GM23338 (cell line): ENCODE measurements around the gene PRKD1. TPM values are rescaled to one million over a fixed set of nuclear protein-coding genes. Genes with fewer than 3 reads are reported as not detected.

Experiments used
- ATAC-seq: fragments of 200-7000 bp; cut with Tn5 transposase; 3 replicates; pipeline ENCODE4 v1.9.1; 2020
- DNase-seq: peaks from one replicate; pipeline ENCODE4 v3.0.0-alpha.2; 2015; ENCODE audit warnings: low spot score
- H2AFZ ChIP-seq: fragments of 200-600 bp; sonication (generic); 2 replicates; pipeline ENCODE4 v1.8.0; 2016; ENCODE audit warnings: antibody characterized with exemption, mild to moderate bottlenecking, moderate library complexity
- H3F3A ChIP-seq: fragments of 200-600 bp; sonication (generic); replicated peaks from 2 replicates; pipeline ENCODE4 v1.8.0; 2017; ENCODE audit warnings: antibody characterized with exemption, mixed run types, low read depth
- H3K27ac ChIP-seq: fragments of 200-600 bp; sonication (generic); 2 replicates; pipeline ENCODE4 v1.6.1; 2016; ENCODE audit warnings: low read depth
- H3K27me3 ChIP-seq: fragments of 200-600 bp; sonication (generic); 2 replicates; pipeline ENCODE4 v1.8.0; 2016; ENCODE audit warnings: mild to moderate bottlenecking, mixed run types, moderate library complexity; ENCODE audit not compliant: insufficient read depth
- H3K36me3 ChIP-seq: fragments of 200-600 bp; sonication (generic); 2 replicates; pipeline ENCODE4 v1.8.0; 2016; ENCODE audit warnings: mild to moderate bottlenecking; ENCODE audit not compliant: insufficient read depth
- H3K4me1 ChIP-seq: fragments of 200-600 bp; sonication (generic); 2 replicates; pipeline ENCODE4 v1.8.0; 2016; ENCODE audit warnings: mild to moderate bottlenecking, moderate library complexity; ENCODE audit not compliant: insufficient read depth
- H3K4me2 ChIP-seq: fragments of 200-600 bp; sonication (generic); 2 replicates; pipeline ENCODE4 v1.7.1; 2017; ENCODE audit warnings: mixed run types
- H3K4me3 ChIP-seq: fragments of 200-600 bp; sonication (generic); 2 replicates; pipeline ENCODE4 v1.6.1; 2016; ENCODE audit warnings: mixed run types
- H3K79me2 ChIP-seq: fragments of 200-600 bp; sonication (generic); replicated peaks from 2 replicates; pipeline ENCODE4 v1.8.0; 2017; ENCODE audit warnings: mild to moderate bottlenecking; ENCODE audit not compliant: insufficient read depth
- H3K9me2 ChIP-seq: fragments of 200-600 bp; sonication (generic); 2 replicates; pipeline ENCODE4 v1.8.0; 2017; ENCODE audit not compliant: insufficient read depth
- H4K20me1 ChIP-seq: fragments of 200-600 bp; sonication (generic); replicated peaks from 2 replicates; pipeline ENCODE4 v1.8.0; 2017; ENCODE audit warnings: mild to moderate bottlenecking; ENCODE audit not compliant: insufficient read depth
- H3K27ac Mint-ChIP-seq: 2 replicates; pipeline ENCODE4 v1.8.0; 2020; ENCODE audit warnings: inconsistent platforms, mild to moderate bottlenecking, moderate library complexity, mixed read lengths
- H3K27me3 Mint-ChIP-seq: 3 replicates; pipeline ENCODE4 v1.8.0; 2022; ENCODE audit warnings: low read depth, mild to moderate bottlenecking, moderate library complexity, mixed read lengths, inconsistent platforms; ENCODE audit not compliant: insufficient read depth, poor library complexity
- H3K36me3 Mint-ChIP-seq: 3 replicates; pipeline ENCODE4 v1.8.0; 2021; ENCODE audit warnings: low read depth, mild to moderate bottlenecking, inconsistent platforms, moderate library complexity, mixed read lengths
- H3K4me1 Mint-ChIP-seq: 3 replicates; pipeline ENCODE4 v1.8.0; 2020; ENCODE audit warnings: mild to moderate bottlenecking, inconsistent platforms, mixed read lengths
- H3K4me3 Mint-ChIP-seq: 3 replicates; pipeline ENCODE4 v1.8.0; 2021; ENCODE audit warnings: moderate library complexity, mild to moderate bottlenecking, inconsistent platforms, mixed read lengths
- H3K9me3 Mint-ChIP-seq: 3 replicates; pipeline ENCODE4 v1.8.0; 2020; ENCODE audit warnings: moderate library complexity, mild to moderate bottlenecking, inconsistent platforms, mixed read lengths
- CREB1 ChIP-seq: fragments of 250-450 bp; sonication (Bioruptor Pico); IDR thresholded peaks from 2 replicates; pipeline ENCODE4 v1.5.0; 2020; ENCODE audit warnings: low read depth, mild to moderate bottlenecking, moderate library complexity
- EZH2 ChIP-seq: fragments of 200-600 bp; sonication (generic); IDR thresholded peaks from one replicate; pipeline ENCODE4 v1.8.0; 2017; ENCODE audit warnings: antibody characterized with exemption, mild to moderate bottlenecking, low read depth; ENCODE audit not compliant: unreplicated experiment
- EZH2phosphoT487 ChIP-seq: fragments of 200-600 bp; sonication (generic); IDR thresholded peaks from one replicate; pipeline ENCODE4 v1.8.1; 2018; ENCODE audit warnings: antibody characterized with exemption; ENCODE audit not compliant: unreplicated experiment
- JUNB ChIP-seq: IDR thresholded peaks from one replicate; pipeline ENCODE4 v1.6.1; 2016; ENCODE audit warnings: antibody characterized with exemption; ENCODE audit not compliant: unreplicated experiment
- NANOG ChIP-seq: IDR thresholded peaks from 2 replicates; pipeline ENCODE4 v1.6.1; 2016; ENCODE audit warnings: antibody characterized with exemption, borderline replicate concordance
- POLR2AphosphoS5 ChIP-seq: IDR thresholded peaks from 2 replicates; pipeline ENCODE4 v1.6.1; 2016; ENCODE audit warnings: antibody characterized with exemption, low read depth
- STAT1 ChIP-seq: IDR thresholded peaks from one replicate; pipeline ENCODE4 v1.6.1; 2016; ENCODE audit warnings: antibody characterized with exemption; ENCODE audit not compliant: unreplicated experiment
- ZNF114 ChIP-seq: fragments of 250-450 bp; sonication (Bioruptor Pico); IDR thresholded peaks from 2 replicates; pipeline ENCODE4 v1.5.0; 2020; ENCODE audit warnings: mild to moderate bottlenecking, moderate library complexity
- ZNF331 ChIP-seq: fragments of 250-450 bp; sonication (Bioruptor Pico); IDR thresholded peaks from 2 replicates; pipeline ENCODE4 v1.5.0; 2020; ENCODE audit warnings: low read depth, mild to moderate bottlenecking, moderate library complexity
- polyA plus RNA-seq: library from polyadenylated mRNA; unstranded; fragments of >200 nt; fragmentation: Nextera tagmentation; extraction: Ambion mirVana; gene quantifications from 2 replicates; pipeline ENCODE4 v1.2.1, GENCODE V29; 2016
- total RNA-seq: library from RNA; depleted of rRNA; stranded (reverse); fragments of >200 nt; shearing (Covaris generic); gene quantifications from 2 replicates; pipeline ENCODE4 v1.2.3, GENCODE V29; 2014
- TF ChIP-seq, protein P1 (sequence below): fragments of 250-450 bp; sonication (Bioruptor Pico); IDR thresholded peaks from 2 replicates; pipeline ENCODE4 v1.5.0; 2020; ENCODE audit warnings: mild to moderate bottlenecking, moderate library complexity
- TF ChIP-seq, protein P2 (sequence below): IDR thresholded peaks from 2 replicates; pipeline ENCODE4 v1.6.1; 2016; ENCODE audit warnings: antibody characterized with exemption
- TF ChIP-seq, protein P3 (sequence below): IDR thresholded peaks from one replicate; pipeline ENCODE4 v1.6.1; 2018; ENCODE audit warnings: antibody characterized with exemption; ENCODE audit not compliant: unreplicated experiment
- TF ChIP-seq, protein P4 (sequence below), 2 experiments: fragments of 200-600 bp in 1 of 2; sonication (generic) in 1 of 2; conservative IDR thresholded peaks; 2 replicates each; pipeline versions ENCODE4 v1.5.1 to v1.6.1; 2016 to 2017; ENCODE audit warnings: antibody characterized with exemption in 2 of 2, low read depth in 2 of 2, mild to moderate bottlenecking in 2 of 2, moderate library complexity in 1 of 2

Gene PRKD1
- total and polyA plus RNA-seq, 2 experiments from 2014 or later = 3.1 to 9.7 TPM

DNA sequence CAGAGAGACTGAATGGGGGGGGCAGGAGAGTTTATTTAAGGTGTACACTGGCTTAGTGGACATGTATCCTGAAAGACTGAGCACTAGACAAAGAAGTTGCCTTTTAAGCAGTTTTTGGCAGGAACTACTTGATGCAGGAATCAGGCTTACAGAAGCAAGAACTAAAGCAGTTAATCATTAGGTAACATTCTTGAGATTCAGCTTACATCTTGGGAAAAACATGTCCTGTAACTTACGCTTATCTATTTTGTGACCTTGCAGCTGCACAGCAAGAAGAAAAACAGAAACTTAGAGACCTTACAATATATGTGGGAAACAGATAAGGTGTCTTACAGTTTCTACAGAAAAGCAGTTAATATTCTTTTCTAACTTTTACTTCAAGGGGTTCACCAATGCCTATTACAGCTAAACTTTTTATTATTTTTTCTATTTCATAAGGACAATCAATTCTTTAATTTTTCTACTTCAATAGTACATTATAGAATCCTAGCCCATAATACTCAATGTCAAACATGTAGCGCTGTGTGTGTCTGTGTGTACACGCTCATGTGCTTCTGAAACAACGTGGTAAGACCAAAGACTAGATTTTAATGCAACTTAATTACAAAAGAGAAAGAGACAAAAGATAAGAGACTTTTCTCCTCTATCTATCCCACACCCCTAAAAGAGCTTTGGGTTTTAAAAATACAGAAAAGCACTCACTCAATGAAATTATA lies 276.9 kb downstream of the PRKD1 start:
- H2AFZ ChIP-seq = no peak overlapping the region
- no peak overlapping the region for H3K4me2 ChIP-seq
- Mint-ChIP-seq H3K4me1 (peaks cover 13% of the 10 kb centered on the region; the same call in 2 of the 3 replicates), H3K27me3 (peaks cover 2% of the 10 kb centered on the region), H3K36me3 (peaks cover 39% of the 10 kb centered on the region), H3K4me3 (no peak overlapping the region), H3K27ac (no peak overlapping the region), H3K9me3 (peaks cover 41% of the 10 kb centered on the region)
- no peaks in the 10 kb centered on the region for H3F3A ChIP-seq
- H3K36me3 ChIP-seq = no peaks in the 10 kb centered on the region
- no peak for ATAC-seq
- H4K20me1 ChIP-seq = no peaks in the 10 kb centered on the region
- no peaks in the 10 kb centered on the region for H3K27me3 ChIP-seq
- no peak overlapping the region for H3K27ac ChIP-seq
- no peaks in the 10 kb centered on the region for H3K9me2 ChIP-seq
- no peak overlapping the region for H3K4me3 ChIP-seq
- H3K79me2 ChIP-seq = no peaks in the 10 kb centered on the region
- DNase-seq = no peak
- peaks cover 4% of the 10 kb centered on the region; the same call in 1 of the 2 replicates for H3K4me1 ChIP-seq
- no peak for TF ChIP-seq JUNB
- TF ChIP-seq EZH2phosphoT487 = no peak
- no peak for TF ChIP-seq CREB1
- TF ChIP-seq, protein P1, sequence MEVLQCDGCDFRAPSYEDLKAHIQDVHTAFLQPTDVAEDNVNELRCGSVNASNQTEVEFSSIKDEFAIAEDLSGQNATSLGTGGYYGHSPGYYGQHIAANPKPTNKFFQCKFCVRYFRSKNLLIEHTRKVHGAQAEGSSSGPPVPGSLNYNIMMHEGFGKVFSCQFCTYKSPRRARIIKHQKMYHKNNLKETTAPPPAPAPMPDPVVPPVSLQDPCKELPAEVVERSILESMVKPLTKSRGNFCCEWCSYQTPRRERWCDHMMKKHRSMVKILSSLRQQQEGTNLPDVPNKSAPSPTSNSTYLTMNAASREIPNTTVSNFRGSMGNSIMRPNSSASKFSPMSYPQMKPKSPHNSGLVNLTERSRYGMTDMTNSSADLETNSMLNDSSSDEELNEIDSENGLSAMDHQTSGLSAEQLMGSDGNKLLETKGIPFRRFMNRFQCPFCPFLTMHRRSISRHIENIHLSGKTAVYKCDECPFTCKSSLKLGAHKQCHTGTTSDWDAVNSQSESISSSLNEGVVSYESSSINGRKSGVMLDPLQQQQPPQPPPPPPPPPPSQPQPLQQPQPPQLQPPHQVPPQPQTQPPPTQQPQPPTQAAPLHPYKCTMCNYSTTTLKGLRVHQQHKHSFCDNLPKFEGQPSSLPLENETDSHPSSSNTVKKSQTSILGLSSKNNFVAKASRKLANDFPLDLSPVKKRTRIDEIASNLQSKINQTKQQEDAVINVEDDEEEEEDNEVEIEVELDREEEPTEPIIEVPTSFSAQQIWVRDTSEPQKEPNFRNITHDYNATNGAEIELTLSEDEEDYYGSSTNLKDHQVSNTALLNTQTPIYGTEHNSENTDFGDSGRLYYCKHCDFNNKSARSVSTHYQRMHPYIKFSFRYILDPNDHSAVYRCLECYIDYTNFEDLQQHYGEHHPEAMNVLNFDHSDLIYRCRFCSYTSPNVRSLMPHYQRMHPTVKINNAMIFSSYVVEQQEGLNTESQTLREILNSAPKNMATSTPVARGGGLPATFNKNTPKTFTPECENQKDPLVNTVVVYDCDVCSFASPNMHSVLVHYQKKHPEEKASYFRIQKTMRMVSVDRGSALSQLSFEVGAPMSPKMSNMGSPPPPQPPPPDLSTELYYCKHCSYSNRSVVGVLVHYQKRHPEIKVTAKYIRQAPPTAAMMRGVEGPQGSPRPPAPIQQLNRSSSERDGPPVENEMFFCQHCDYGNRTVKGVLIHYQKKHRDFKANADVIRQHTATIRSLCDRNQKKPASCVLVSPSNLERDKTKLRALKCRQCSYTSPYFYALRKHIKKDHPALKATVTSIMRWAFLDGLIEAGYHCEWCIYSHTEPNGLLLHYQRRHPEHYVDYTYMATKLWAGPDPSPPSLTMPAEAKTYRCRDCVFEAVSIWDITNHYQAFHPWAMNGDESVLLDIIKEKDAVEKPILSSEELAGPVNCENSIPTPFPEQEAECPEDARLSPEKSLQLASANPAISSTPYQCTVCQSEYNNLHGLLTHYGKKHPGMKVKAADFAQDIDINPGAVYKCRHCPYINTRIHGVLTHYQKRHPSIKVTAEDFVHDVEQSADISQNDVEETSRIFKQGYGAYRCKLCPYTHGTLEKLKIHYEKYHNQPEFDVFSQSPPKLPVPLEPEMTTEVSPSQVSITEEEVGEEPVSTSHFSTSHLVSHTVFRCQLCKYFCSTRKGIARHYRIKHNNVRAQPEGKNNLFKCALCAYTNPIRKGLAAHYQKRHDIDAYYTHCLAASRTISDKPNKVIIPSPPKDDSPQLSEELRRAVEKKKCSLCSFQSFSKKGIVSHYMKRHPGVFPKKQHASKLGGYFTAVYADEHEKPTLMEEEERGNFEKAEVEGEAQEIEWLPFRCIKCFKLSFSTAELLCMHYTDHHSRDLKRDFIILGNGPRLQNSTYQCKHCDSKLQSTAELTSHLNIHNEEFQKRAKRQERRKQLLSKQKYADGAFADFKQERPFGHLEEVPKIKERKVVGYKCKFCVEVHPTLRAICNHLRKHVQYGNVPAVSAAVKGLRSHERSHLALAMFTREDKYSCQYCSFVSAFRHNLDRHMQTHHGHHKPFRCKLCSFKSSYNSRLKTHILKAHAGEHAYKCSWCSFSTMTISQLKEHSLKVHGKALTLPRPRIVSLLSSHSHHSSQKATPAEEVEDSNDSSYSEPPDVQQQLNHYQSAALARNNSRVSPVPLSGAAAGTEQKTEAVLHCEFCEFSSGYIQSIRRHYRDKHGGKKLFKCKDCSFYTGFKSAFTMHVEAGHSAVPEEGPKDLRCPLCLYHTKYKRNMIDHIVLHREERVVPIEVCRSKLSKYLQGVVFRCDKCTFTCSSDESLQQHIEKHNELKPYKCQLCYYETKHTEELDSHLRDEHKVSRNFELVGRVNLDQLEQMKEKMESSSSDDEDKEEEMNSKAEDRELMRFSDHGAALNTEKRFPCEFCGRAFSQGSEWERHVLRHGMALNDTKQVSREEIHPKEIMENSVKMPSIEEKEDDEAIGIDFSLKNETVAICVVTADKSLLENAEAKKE (CRISPR knock-in tag) = no peak
- no peak for TF ChIP-seq STAT1
- no peak for TF ChIP-seq NANOG
- TF ChIP-seq, protein P2, sequence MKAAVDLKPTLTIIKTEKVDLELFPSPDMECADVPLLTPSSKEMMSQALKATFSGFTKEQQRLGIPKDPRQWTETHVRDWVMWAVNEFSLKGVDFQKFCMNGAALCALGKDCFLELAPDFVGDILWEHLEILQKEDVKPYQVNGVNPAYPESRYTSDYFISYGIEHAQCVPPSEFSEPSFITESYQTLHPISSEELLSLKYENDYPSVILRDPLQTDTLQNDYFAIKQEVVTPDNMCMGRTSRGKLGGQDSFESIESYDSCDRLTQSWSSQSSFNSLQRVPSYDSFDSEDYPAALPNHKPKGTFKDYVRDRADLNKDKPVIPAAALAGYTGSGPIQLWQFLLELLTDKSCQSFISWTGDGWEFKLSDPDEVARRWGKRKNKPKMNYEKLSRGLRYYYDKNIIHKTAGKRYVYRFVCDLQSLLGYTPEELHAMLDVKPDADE = no peak
- TF ChIP-seq, protein P3, sequence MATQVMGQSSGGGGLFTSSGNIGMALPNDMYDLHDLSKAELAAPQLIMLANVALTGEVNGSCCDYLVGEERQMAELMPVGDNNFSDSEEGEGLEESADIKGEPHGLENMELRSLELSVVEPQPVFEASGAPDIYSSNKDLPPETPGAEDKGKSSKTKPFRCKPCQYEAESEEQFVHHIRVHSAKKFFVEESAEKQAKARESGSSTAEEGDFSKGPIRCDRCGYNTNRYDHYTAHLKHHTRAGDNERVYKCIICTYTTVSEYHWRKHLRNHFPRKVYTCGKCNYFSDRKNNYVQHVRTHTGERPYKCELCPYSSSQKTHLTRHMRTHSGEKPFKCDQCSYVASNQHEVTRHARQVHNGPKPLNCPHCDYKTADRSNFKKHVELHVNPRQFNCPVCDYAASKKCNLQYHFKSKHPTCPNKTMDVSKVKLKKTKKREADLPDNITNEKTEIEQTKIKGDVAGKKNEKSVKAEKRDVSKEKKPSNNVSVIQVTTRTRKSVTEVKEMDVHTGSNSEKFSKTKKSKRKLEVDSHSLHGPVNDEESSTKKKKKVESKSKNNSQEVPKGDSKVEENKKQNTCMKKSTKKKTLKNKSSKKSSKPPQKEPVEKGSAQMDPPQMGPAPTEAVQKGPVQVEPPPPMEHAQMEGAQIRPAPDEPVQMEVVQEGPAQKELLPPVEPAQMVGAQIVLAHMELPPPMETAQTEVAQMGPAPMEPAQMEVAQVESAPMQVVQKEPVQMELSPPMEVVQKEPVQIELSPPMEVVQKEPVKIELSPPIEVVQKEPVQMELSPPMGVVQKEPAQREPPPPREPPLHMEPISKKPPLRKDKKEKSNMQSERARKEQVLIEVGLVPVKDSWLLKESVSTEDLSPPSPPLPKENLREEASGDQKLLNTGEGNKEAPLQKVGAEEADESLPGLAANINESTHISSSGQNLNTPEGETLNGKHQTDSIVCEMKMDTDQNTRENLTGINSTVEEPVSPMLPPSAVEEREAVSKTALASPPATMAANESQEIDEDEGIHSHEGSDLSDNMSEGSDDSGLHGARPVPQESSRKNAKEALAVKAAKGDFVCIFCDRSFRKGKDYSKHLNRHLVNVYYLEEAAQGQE = no peak
- no peak for TF ChIP-seq ZNF331 (CRISPR knock-in tag)
- TF ChIP-seq, protein P4, sequence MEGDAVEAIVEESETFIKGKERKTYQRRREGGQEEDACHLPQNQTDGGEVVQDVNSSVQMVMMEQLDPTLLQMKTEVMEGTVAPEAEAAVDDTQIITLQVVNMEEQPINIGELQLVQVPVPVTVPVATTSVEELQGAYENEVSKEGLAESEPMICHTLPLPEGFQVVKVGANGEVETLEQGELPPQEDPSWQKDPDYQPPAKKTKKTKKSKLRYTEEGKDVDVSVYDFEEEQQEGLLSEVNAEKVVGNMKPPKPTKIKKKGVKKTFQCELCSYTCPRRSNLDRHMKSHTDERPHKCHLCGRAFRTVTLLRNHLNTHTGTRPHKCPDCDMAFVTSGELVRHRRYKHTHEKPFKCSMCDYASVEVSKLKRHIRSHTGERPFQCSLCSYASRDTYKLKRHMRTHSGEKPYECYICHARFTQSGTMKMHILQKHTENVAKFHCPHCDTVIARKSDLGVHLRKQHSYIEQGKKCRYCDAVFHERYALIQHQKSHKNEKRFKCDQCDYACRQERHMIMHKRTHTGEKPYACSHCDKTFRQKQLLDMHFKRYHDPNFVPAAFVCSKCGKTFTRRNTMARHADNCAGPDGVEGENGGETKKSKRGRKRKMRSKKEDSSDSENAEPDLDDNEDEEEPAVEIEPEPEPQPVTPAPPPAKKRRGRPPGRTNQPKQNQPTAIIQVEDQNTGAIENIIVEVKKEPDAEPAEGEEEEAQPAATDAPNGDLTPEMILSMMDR (conservative IDR thresholded peaks at IDR 0.05; ENCODE audit: low read depth in 2 of 2) = no peak
- TF ChIP-seq ZNF114 = no peak
- no peak for TF ChIP-seq EZH2
- no peak for TF ChIP-seq POLR2AphosphoS5
